HG03039 (cell line): ENCODE measurements around the gene WNT4.
"Not testable (repeated sequence)": the region's sequence is repeated elsewhere in the genome, so short reads cannot be mapped to it uniquely, and the experiment has no call there.

Source experiments
- ATAC-seq: cut with Tn5 transposase; IDR thresholded peaks from one replicate; pipeline ENCODE4 v1.9.1; 2021; ENCODE audit warnings: mild to moderate bottlenecking, moderate library complexity; ENCODE audit not compliant: unreplicated experiment

The WNT4 gene

GRCh38 chr1:22114083-22115012 lies 28.5 kb downstream of the WNT4 start:
- ATAC-seq: no peak

DNA sequence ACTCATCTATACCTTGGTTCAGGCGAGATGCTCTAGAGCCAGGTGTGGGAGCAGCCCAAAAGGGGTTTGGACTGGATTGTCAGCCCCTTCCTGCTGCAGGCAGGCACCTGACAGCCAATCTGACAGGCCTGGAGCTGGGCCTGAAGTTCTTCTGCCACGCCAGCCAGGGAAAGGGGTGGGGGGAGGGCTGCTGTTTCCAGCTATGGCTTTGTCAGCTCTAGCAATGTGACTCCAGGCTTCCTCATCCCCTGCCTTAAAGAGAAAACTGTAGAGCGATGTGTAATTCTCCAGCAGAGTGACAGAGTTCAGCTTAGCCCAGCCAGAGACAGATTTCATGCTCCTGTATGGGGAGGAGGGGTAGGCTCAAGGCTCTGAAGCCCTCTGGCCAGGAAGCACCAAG lies 30.3 kb downstream of the WNT4 start:
- no peak for ATAC-seq

GRCh38 chr1:22111620-22112019 lies 31.3 kb downstream of the WNT4 start:
- ATAC-seq: no peak

DNA sequence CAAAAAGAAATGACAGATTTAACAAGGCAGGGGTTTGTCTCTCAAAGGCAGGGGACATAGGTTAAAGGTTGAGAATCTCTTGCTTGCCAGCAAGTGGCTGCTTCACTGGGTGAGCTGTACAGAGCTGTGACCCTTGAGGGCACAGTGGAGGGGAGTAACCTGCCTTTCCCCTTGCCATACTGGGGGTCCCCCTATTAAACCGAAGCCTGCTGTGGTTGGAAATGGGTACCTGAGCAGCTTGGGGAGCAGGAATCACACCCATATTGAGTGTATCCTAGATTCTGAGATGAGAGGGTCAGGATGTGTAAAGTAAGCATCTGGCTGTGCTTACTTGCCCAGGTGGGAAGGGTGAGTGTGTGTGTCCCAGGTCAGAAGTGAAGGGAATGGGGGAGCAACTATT lies 31.8 kb downstream of the WNT4 start:
- ATAC-seq: no peak

- no peak for ATAC-seq
These were observed 32.9 kb downstream of the WNT4 start for GRCh38 chr1:22110016-22110415.

GRCh38 chr1:22108339-22109105 lies 34.4 kb downstream of the WNT4 start:
- no peak for ATAC-seq

DNA sequence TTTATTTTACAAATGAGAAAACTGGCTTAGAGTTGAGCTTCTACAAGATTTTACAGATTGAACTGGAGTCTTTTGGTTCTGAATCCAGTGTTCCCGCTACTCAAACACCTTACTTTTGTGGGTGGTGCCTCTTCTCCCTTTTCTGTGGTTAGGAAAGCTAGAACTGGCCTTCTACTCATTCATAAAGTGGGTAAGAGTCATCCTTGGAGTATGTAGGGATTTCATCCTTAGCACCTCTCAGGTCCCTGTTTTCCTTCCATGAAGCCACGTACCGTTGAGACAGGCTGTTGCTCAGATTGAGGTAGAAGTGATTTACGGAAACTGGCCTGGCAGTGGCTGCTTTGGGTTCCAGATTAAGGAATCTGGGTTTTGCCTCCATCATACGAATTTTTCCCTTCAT lies 35.8 kb downstream of the WNT4 start:
- no peak for ATAC-seq

DNA sequence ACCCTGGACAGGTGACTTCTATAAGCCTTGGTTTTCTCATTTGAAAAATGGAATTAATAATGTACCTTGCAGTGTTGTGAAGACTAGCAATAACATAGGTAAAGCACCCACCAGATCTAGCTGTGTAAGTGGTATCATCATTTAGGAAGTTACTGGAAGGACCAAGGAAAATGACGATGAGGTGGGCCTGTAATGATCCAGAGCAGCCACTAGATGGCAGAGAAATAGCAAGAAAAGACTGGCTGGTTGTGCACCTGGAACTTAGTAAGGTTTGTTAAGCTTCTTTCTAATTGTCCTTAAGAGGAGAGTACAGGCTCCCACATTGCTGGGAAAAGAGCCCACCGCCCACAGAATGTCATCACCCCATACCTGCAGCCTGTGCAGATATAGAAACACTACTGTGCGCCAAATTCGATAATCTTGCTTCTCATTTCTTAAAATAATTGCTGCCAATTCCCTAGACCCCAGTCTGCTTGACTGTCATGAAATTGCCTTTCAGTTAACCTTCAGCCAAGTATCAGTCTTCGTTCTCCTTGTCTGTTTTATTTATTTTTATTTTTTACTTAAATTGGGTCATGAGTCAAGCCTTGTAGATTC lies 37.2 kb downstream of the WNT4 start:
- ATAC-seq: no peak

DNA sequence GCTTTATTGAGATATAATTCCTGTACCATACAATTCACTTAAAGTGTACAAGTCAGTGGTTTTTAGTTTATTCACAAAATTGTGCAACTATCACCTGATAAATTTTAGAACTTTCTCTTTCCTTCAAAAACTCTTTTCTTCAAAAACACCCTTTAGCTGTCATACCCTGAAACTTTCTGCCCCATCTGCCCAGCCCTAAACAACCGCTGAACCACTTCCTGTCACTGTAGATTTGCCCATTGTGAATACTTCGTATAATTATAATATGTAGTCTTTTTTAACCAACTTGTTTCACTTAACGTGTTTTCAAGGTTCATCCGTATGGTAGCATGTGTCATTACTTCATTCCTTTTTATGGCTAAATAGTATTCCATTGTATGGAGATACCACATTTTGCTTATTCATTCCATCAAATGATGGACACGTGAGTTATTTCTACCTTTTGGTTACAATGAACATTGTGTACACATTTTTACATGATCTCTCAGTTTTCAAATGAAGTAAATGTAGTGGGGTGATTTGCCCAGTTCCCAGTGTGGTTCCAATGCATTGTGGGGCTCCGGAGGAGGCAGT lies 37.9 kb downstream of the WNT4 start:
- ATAC-seq: no peak

DNA sequence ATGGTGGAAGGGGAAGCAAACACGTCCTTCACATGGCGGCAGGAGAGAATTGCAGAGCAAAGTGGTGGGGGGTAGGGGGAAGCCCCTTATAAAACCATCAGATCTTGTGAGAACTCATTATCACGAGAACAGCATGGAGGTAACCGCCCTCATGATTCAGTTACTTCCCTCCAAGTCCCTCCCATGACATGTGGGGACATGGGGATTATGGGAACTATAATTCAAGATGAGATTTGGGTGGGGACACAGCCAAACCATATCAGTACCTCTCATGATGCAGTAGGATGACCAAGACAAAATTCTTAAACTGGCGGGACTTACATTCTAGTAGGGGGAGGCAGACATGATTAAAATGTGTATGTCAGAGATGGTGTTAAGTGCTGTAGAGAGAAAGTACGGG lies 38.8 kb downstream of the WNT4 start:
- no peak for ATAC-seq

DNA sequence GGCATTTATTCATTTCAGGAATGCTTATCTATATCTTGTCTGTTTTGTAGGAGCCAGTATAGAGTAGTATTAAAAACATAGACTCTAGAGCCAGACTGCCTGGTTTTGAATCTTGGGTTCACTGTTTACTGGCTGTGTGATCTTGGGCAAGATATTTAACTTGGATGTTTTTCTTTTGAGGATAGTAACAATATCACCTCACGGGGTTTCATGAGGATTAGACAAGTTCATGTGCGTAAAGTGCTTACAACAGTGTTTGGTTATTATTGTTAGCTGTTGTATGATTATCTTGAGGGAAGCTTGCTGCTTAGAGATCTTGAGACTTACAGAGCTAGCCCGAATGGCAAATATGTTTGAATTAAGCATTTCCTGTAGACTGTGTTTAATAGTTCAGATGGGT lies 40.2 kb downstream of the WNT4 start:
- no peak for ATAC-seq

DNA sequence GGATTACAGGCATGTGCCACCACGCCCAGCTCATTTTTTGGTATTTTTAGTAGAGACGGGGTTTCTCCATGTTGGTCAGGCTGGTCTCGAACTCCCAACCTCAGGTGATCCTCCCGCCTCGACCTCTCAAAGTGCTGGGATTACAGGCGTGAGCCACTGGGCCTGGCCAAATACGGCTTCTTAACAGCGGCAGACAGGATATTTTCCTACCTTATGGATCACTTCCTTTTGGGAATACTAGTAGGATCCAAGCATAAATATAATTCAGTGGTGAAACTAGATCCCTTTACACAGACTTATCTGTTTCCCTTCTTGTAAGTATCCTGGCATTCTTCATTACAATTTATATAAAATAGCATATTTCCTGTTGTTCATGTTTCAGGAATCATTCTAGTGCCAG lies 40.9 kb downstream of the WNT4 start:
- no peak for ATAC-seq

- no peak for ATAC-seq
These were observed 41.7 kb downstream of the WNT4 start for GRCh38 chr1:22101199-22101598.

GRCh38 chr1:22100168-22100567 lies 42.7 kb downstream of the WNT4 start:
- no peak for ATAC-seq

DNA sequence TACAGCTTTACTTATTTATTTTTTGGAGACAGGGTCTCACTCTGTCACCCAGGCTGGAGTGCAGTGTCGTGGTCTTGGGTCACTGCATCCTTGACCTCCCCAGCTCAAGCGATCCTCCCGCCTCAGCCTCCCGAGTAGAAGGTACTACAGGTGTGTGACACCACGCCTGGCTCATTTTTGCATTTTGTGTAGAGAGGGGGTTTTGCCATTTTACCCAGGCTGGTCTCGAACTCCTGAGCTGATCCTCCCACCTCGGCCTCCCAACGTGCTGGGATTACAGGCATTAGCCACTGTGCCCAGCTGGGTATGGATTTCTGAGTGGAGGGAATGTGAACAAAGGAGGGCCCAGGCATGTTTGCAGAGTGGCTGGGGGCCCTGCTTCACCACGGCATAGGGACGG lies 44.1 kb downstream of the WNT4 start:
- ATAC-seq: no peak

- ATAC-seq: no peak
These were observed 46.4 kb downstream of the WNT4 start for GRCh38 chr1:22096463-22096862.

- no peak for ATAC-seq
These were observed 46.9 kb downstream of the WNT4 start for GRCh38 chr1:22096036-22096435.

DNA sequence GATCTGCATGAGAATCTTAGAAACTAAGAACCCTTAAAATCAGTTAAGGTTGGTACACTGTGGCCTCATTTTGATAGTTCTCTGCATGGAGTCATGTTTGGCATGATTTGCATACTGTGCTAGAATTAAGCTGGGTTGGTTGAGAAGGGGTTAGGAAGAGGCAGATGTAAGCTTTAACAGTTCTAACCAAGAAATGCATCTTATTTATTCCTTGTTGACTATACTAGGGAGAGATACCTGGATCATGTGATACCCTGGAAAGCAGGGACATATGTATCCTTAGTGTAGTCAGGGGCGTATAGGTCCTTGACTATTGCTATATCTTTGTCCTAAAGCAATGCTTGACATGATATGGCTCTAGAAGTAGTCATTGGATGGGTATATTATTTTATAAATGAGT lies 49.4 kb downstream of the WNT4 start:
- no peak for ATAC-seq

GRCh38 chr1:22092026-22092768 lies 50.7 kb downstream of the WNT4 start:
- ATAC-seq: not testable (repeated sequence)

GRCh38 chr1:22090867-22091266 lies 52.0 kb downstream of the WNT4 start:
- no peak for ATAC-seq

- ATAC-seq: no peak
These were observed 53.1 kb downstream of the WNT4 start for GRCh38 chr1:22089787-22090186.
